Transverse colon (tissue), 4 donors: ENCODE results near the gene ASB13. TPM values are rescaled to one million over a fixed set of nuclear protein-coding genes. Genes with fewer than 3 reads are reported as not detected.

Experiments used
- DNase-seq: peaks from one replicate; pipeline ENCODE4 v3.0.0-alpha.2; 2019
- H3K27ac ChIP-seq, 4 donors: fragments of 200-600 bp; sonication (generic); 2 replicates each; pipeline ENCODE4 v1.5.1; 2016 to 2018; ENCODE audit warnings: inconsistent platforms in 4 of 4
- H3K27me3 ChIP-seq: fragments of 200-600 bp; sonication (generic); 2 replicates; pipeline ENCODE4 v1.5.1; 2017; ENCODE audit warnings: inconsistent platforms
- H3K36me3 ChIP-seq, 4 donors: fragments of 200-600 bp; sonication (generic); 2 replicates each; pipeline ENCODE4 v1.5.1; 2017 to 2019; ENCODE audit warnings: inconsistent platforms in 4 of 4
- H3K4me1 ChIP-seq, 4 donors: fragments of 200-600 bp; sonication (generic); 2 replicates each; pipeline ENCODE4 v1.5.1; 2017 to 2020; ENCODE audit warnings: inconsistent platforms in 4 of 4
- H3K4me3 ChIP-seq, 4 donors: fragments of 200-600 bp; sonication (generic); 1 replicate in 1 of 4; 2 replicates in 3 of 4; pipeline versions ENCODE4 v1.5.1 to v1.6.1; 2017 to 2019; ENCODE audit warnings: inconsistent platforms in 4 of 4
- H3K9me3 ChIP-seq, 2 donors: fragments of 200-600 bp; sonication (generic); 2 replicates each; pipeline ENCODE4 v1.5.1; 2017 to 2019; ENCODE audit warnings: inconsistent platforms in 2 of 2
- EP300 ChIP-seq: sonication (generic); formaldehyde crosslinking; IDR thresholded peaks from one replicate; pipeline ENCODE4 v1.6.1; 2017; ENCODE audit warnings: antibody characterized with exemption, low read depth
- POLR2A ChIP-seq: fragments of 450-650 bp; IDR thresholded peaks from one replicate; pipeline ENCODE4 v1.6.1; 2016; ENCODE audit warnings: antibody characterized with exemption, mild to moderate bottlenecking, moderate library complexity
- POLR2AphosphoS5 ChIP-seq, 3 donors: sonication (generic); formaldehyde crosslinking; IDR thresholded peaks; one replicate each; pipeline ENCODE4 v1.6.1; 2016; ENCODE audit warnings: antibody characterized with exemption in 3 of 3
- WGBS, 2 donors: methylation state at CpG; one replicate each; pipeline ENCODE4 v1.1.5; 2018; ENCODE audit warnings: low coverage in 1 of 2; 5-methylcytosine and 5-hydroxymethylcytosine counted together
- in situ Hi-C, 4 donors: fragments of 200-750 bp; cut with MboI; loops; one replicate each; pipeline versions ENCODE4 v1.15.0 to v1.15.1; 2017; ENCODE audit warnings: low sequenced_read_pairs in 3 of 4, low pct_ligation_motif_present in 1 of 4, low pct_unique_long_range_greater_than_20kb in 1 of 4
- intact Hi-C: fragments of 100-400 bp; cut with DNase I; formaldehyde crosslinking; loops from one replicate; pipeline ENCODE4 v1.15.1; 2023; ENCODE audit warnings: low total_unique reads
- total RNA-seq, 4 donors: library from RNA; depleted of rRNA; stranded (reverse); fragments of >200 nt; gene quantifications; one replicate each; pipeline ENCODE4 v1.1.0, GENCODE V29; 2016
- TF ChIP-seq, protein P1 (sequence below), 5 experiments: fragments of 200-600 bp in 3 of 5; fragments of 450-650 bp in 2 of 5; sonication (generic) in 3 of 5; IDR thresholded peaks; 1 replicate in 2 of 5; 2 replicates in 3 of 5; pipeline ENCODE4 v1.5.1; 2016 to 2017; ENCODE audit warnings: antibody characterized with exemption in 5 of 5, inconsistent platforms in 3 of 5, mild to moderate bottlenecking in 2 of 5, moderate library complexity in 1 of 5

The ASB13 gene
- total RNA-seq, 4 donors from 2014 or later: 14.5 to 73.3 (median 61.0) TPM

- Histone ChIP-seq H3K27ac (peak overlapping the region in 3 of 4 donors; percentile 20 to 52 (median 47)), H3K27me3 (no peaks in the 10 kb centered on the region), H3K9me3 (no peaks in the 10 kb centered on the region), H3K36me3 (no peaks in the 10 kb centered on the region), H3K4me1 (peaks cover 10 to 72% (median 32%) of the 10 kb centered on the region in 4 donors), H3K4me3 (no peak overlapping the region)
- TF ChIP-seq POLR2A (no peak), POLR2AphosphoS5 (IDR thresholded peaks at IDR 0.05) (no peak), EP300 (no peak)
- TF ChIP-seq, protein P1, sequence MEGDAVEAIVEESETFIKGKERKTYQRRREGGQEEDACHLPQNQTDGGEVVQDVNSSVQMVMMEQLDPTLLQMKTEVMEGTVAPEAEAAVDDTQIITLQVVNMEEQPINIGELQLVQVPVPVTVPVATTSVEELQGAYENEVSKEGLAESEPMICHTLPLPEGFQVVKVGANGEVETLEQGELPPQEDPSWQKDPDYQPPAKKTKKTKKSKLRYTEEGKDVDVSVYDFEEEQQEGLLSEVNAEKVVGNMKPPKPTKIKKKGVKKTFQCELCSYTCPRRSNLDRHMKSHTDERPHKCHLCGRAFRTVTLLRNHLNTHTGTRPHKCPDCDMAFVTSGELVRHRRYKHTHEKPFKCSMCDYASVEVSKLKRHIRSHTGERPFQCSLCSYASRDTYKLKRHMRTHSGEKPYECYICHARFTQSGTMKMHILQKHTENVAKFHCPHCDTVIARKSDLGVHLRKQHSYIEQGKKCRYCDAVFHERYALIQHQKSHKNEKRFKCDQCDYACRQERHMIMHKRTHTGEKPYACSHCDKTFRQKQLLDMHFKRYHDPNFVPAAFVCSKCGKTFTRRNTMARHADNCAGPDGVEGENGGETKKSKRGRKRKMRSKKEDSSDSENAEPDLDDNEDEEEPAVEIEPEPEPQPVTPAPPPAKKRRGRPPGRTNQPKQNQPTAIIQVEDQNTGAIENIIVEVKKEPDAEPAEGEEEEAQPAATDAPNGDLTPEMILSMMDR (IDR thresholded peaks at IDR 0.05): no peak
- in situ Hi-C loops: no loop called here
- WGBS, 2 donors: 86 to 95% methylated on average over 3 to 16 of the region's 20 CpGs
- intact Hi-C loops: no loop called here
- no peak for DNase-seq
These were observed 7.3 kb downstream of the ASB13 start for GRCh38 chr10:5658871-5659618.

- Histone ChIP-seq H3K4me1 (peaks cover 13 to 79% (median 37%) of the 10 kb centered on the region in 4 donors), H3K36me3 (no peaks in the 10 kb centered on the region), H3K27me3 (no peaks in the 10 kb centered on the region), H3K9me3 (no peaks in the 10 kb centered on the region), H3K4me3 (no peak overlapping the region), H3K27ac (no peak overlapping the region)
- TF ChIP-seq EP300 (no peak), POLR2AphosphoS5 (IDR thresholded peaks at IDR 0.05) (no peak), POLR2A (no peak)
- TF ChIP-seq, protein P1 (IDR thresholded peaks at IDR 0.05): no peak
- intact Hi-C loops: no loop called here
- DNase-seq: no peak
- in situ Hi-C loops: no loop called here
- 60 to 68% methylated on average over 8 of the region's 8 CpGs for WGBS, 2 donors
These were observed 9.4 kb downstream of the ASB13 start for GRCh38 chr10:5656737-5657579.

- WGBS, 2 donors: 35% methylated on average over 3 of the region's 3 CpGs; no CpG with 5 or more reads in 1 of the 2 donors
- intact Hi-C loops: no loop called here
These were observed 11.3 kb downstream of the ASB13 start for GRCh38 chr10:5655121-5655520.

More at GRCh38 chr10:5655121-5655520, 11.3 kb downstream of the ASB13 start:
- peak; percentile 42 for TF ChIP-seq POLR2A
- TF ChIP-seq POLR2AphosphoS5 (IDR thresholded peaks at IDR 0.05): peak in 1 of 3 donors; percentile 63
- TF ChIP-seq, protein P1 (IDR thresholded peaks at IDR 0.05): no peak
- no peak for TF ChIP-seq EP300
- peak overlapping the region; percentile 70 to 83 (median 82) for H3K27ac ChIP-seq
- peak; percentile 75 for DNase-seq
- no peaks in the 10 kb centered on the region for H3K9me3 ChIP-seq
- no peaks in the 10 kb centered on the region for H3K36me3 ChIP-seq
- in situ Hi-C loops: no loop called here
- peaks cover 10 to 63% (median 29%) of the 10 kb centered on the region in 4 donors for H3K4me1 ChIP-seq
- H3K27me3 ChIP-seq: no peaks in the 10 kb centered on the region
- no peak overlapping the region for H3K4me3 ChIP-seq
